ENCODE data around the gene RFC5.

Gene RFC5

DNA sequence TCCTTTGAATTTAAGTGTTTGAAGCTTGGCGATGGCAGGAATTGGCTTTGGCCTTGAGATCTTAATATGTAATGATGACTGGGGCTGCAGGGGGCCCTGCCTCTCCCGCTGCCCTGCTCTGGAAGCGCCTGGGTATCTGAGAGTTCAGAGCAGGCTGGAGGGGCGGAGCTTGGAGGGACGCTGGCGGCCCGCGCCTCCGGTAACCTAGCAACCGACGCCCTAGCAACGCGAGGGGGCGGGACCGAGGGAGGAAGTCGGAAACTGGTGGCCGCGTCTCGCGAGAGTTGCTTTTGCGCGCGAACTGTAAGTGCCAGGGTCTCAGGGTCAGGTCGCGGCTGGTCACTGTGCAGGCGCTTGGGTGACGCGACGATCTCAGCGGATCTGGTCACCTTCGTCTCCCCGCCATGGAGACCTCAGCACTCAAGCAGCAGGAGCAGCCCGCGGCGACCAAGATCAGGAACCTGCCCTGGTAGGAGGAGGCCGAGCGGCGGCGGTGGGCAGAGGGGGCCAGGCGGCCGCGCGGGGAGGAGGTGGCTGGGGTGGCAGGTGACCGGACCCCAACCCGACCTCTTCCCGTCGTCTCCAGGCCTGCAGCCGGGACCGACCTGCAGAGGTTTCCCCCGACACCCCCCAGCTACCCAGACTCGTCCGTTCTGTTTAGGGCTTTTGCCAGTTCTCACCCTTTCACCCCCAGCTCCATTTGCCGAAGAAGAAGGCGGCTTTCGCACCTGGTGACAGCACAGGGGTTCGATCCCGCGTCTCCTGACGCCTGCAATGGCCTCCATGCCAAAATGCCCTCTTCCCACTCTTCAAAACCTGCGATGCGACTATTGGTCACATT, at the start of gene RFC5 (continued):
- TF ChIP-seq KLF7 (tag by site-specific recombination; IDR thresholded peaks at IDR 0.05; ENCODE audit: borderline replicate concordance) (no peak), ZNF132 (tag by site-specific recombination; IDR thresholded peaks at IDR 0.05; ENCODE audit: borderline replicate concordance) (no peak), ZSCAN16 (tag by site-specific recombination; IDR thresholded peaks at IDR 0.05) (no peak), ZXDB (tag by site-specific recombination; IDR thresholded peaks at IDR 0.05) (peak; percentile 91), MZF1 (tag by site-specific recombination; IDR thresholded peaks at IDR 0.05; ENCODE audit: borderline replicate concordance) (no peak), ZEB2 (tag by site-specific recombination; IDR thresholded peaks at IDR 0.05) (0 out of 2 replicates have a peak, but pooled peaks have one; percentile 36), ZNF560 (tag by site-specific recombination; IDR thresholded peaks at IDR 0.05; ENCODE audit: borderline replicate concordance) (no peak), HOXC10 (CRISPR knock-in tag; IDR thresholded peaks at IDR 0.05) (no peak), ZNF24 (tag by site-specific recombination; IDR thresholded peaks at IDR 0.05) (no peak), ZNF433 (tag by site-specific recombination; IDR thresholded peaks at IDR 0.05; ENCODE audit: low read depth) (no peak), ZNF266 (tag by site-specific recombination; IDR thresholded peaks at IDR 0.05; ENCODE audit: low read depth) (no peak), ZNF223 (tag by site-specific recombination; IDR thresholded peaks at IDR 0.05) (no peak), KLF1 (tag by site-specific recombination; IDR thresholded peaks at IDR 0.05) (no peak), ZNF274 (IDR thresholded peaks at IDR 0.05; ENCODE audit: low read length) (no peak), ZNF274 (tag by site-specific recombination; IDR thresholded peaks at IDR 0.05; ENCODE audit: borderline replicate concordance) (no peak)
- TF ChIP-seq, protein P1, sequence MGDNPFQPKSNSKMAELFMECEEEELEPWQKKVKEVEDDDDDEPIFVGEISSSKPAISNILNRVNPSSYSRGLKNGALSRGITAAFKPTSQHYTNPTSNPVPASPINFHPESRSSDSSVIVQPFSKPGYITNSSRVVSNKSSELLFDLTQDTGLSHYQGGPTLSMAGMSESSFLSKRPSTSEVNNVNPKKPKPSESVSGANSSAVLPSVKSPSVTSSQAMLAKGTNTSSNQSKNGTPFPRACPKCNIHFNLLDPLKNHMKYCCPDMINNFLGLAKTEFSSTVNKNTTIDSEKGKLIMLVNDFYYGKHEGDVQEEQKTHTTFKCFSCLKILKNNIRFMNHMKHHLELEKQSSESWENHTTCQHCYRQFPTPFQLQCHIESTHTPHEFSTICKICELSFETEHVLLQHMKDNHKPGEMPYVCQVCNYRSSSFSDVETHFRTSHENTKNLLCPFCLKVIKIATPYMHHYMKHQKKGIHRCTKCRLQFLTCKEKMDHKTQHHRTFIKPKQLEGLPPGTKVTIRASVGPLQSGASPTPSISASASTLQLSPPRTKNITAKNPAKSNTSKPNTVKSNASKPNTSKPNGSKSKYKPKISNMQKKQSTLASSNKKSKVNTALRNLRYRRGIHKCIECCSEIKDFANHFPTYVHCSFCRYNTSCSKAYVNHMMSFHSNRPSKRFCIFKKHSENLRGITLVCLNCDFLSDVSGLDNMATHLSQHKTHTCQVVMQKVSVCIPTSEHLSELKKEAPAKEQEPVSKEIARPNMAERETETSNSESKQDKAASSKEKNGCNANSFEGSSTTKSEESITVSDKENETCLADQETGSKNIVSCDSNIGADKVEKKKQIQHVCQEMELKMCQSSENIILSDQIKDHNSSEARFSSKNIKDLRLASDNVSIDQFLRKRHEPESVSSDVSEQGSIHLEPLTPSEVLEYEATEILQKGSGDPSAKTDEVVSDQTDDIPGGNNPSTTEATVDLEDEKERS (tag by site-specific recombination; IDR thresholded peaks at IDR 0.05) = no peak
- TF ChIP-seq, protein P2, sequence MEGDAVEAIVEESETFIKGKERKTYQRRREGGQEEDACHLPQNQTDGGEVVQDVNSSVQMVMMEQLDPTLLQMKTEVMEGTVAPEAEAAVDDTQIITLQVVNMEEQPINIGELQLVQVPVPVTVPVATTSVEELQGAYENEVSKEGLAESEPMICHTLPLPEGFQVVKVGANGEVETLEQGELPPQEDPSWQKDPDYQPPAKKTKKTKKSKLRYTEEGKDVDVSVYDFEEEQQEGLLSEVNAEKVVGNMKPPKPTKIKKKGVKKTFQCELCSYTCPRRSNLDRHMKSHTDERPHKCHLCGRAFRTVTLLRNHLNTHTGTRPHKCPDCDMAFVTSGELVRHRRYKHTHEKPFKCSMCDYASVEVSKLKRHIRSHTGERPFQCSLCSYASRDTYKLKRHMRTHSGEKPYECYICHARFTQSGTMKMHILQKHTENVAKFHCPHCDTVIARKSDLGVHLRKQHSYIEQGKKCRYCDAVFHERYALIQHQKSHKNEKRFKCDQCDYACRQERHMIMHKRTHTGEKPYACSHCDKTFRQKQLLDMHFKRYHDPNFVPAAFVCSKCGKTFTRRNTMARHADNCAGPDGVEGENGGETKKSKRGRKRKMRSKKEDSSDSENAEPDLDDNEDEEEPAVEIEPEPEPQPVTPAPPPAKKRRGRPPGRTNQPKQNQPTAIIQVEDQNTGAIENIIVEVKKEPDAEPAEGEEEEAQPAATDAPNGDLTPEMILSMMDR (tag by site-specific recombination; IDR thresholded peaks at IDR 0.05) = no peak
- TF ChIP-seq, protein P3, sequence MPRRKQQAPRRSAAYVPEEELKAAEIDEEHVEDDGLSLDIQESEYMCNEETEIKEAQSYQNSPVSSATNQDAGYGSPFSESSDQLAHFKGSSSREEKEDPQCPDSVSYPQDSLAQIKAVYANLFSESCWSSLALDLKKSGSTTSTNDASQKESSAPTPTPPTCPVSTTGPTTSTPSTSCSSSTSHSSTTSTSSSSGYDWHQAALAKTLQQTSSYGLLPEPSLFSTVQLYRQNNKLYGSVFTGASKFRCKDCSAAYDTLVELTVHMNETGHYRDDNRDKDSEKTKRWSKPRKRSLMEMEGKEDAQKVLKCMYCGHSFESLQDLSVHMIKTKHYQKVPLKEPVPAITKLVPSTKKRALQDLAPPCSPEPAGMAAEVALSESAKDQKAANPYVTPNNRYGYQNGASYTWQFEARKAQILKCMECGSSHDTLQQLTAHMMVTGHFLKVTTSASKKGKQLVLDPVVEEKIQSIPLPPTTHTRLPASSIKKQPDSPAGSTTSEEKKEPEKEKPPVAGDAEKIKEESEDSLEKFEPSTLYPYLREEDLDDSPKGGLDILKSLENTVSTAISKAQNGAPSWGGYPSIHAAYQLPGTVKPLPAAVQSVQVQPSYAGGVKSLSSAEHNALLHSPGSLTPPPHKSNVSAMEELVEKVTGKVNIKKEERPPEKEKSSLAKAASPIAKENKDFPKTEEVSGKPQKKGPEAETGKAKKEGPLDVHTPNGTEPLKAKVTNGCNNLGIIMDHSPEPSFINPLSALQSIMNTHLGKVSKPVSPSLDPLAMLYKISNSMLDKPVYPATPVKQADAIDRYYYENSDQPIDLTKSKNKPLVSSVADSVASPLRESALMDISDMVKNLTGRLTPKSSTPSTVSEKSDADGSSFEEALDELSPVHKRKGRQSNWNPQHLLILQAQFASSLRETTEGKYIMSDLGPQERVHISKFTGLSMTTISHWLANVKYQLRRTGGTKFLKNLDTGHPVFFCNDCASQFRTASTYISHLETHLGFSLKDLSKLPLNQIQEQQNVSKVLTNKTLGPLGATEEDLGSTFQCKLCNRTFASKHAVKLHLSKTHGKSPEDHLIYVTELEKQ (tag by site-specific recombination; IDR thresholded peaks at IDR 0.05; ENCODE audit: borderline replicate concordance) = no peak
- TF ChIP-seq, protein P4, sequence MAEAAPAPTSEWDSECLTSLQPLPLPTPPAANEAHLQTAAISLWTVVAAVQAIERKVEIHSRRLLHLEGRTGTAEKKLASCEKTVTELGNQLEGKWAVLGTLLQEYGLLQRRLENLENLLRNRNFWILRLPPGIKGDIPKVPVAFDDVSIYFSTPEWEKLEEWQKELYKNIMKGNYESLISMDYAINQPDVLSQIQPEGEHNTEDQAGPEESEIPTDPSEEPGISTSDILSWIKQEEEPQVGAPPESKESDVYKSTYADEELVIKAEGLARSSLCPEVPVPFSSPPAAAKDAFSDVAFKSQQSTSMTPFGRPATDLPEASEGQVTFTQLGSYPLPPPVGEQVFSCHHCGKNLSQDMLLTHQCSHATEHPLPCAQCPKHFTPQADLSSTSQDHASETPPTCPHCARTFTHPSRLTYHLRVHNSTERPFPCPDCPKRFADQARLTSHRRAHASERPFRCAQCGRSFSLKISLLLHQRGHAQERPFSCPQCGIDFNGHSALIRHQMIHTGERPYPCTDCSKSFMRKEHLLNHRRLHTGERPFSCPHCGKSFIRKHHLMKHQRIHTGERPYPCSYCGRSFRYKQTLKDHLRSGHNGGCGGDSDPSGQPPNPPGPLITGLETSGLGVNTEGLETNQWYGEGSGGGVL (tag by site-specific recombination; IDR thresholded peaks at IDR 0.05) = no peak
- TF ChIP-seq, protein P5, sequence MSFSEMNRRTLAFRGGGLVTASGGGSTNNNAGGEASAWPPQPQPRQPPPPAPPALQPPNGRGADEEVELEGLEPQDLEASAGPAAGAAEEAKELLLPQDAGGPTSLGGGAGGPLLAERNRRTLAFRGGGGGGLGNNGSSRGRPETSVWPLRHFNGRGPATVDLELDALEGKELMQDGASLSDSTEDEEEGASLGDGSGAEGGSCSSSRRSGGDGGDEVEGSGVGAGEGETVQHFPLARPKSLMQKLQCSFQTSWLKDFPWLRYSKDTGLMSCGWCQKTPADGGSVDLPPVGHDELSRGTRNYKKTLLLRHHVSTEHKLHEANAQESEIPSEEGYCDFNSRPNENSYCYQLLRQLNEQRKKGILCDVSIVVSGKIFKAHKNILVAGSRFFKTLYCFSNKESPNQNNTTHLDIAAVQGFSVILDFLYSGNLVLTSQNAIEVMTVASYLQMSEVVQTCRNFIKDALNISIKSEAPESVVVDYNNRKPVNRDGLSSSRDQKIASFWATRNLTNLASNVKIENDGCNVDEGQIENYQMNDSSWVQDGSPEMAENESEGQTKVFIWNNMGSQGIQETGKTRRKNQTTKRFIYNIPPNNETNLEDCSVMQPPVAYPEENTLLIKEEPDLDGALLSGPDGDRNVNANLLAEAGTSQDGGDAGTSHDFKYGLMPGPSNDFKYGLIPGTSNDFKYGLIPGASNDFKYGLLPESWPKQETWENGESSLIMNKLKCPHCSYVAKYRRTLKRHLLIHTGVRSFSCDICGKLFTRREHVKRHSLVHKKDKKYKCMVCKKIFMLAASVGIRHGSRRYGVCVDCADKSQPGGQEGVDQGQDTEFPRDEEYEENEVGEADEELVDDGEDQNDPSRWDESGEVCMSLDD (tag by site-specific recombination; IDR thresholded peaks at IDR 0.05) = peak; percentile 73; the same call in 1 of the 2 replicates
- TF ChIP-seq, protein P6, sequence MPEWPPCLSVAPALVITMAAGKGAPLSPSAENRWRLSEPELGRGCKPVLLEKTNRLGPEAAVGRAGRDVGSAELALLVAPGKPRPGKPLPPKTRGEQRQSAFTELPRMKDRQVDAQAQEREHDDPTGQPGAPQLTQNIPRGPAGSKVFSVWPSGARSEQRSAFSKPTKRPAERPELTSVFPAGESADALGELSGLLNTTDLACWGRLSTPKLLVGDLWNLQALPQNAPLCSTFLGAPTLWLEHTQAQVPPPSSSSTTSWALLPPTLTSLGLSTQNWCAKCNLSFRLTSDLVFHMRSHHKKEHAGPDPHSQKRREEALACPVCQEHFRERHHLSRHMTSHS (tag by site-specific recombination; IDR thresholded peaks at IDR 0.05) = 0 out of 2 replicates have a peak, but pooled peaks have one; percentile 27
